Activated T-cell treated with anti-CD3 and anti-CD28 coated beads, Interleukin-2, amount 50 U/mL, for 24 hours (primary cell): Measurements from ENCODE around the gene CLDN22.

Experiments
- DNase-seq: peaks from one replicate; pipeline ENCODE4 v3.0.0-alpha.2; 2020
- H3K27ac Mint-ChIP-seq: 2 replicates; pipeline ENCODE4 v1.8.0; 2020; ENCODE audit warnings: mild to moderate bottlenecking, mixed read lengths
- H3K27me3 Mint-ChIP-seq: 2 replicates; pipeline ENCODE4 v1.8.0; 2020; ENCODE audit warnings: mixed read lengths
- H3K36me3 Mint-ChIP-seq: 2 replicates; pipeline ENCODE4 v1.8.0; 2020; ENCODE audit warnings: low read depth, mixed read lengths
- H3K4me1 Mint-ChIP-seq: 2 replicates; pipeline ENCODE4 v1.8.0; 2020; ENCODE audit warnings: low read depth, mixed read lengths
- H3K4me3 Mint-ChIP-seq: 2 replicates; pipeline ENCODE4 v1.8.0; 2020; ENCODE audit warnings: mild to moderate bottlenecking, moderate library complexity, mixed read lengths
- H3K9me3 Mint-ChIP-seq: 2 replicates; pipeline ENCODE4 v1.8.0; 2020; ENCODE audit warnings: mixed read lengths

Gene CLDN22

GRCh38 chr4:183321516-183321915, 1.4 kb upstream of the CLDN22 start:
- Mint-ChIP-seq H3K36me3 (no peaks in the 10 kb centered on the region), H3K4me3 (no peak overlapping the region), H3K9me3 (peaks cover 5% of the 10 kb centered on the region), H3K27ac (no peak overlapping the region), H3K27me3 (peaks cover 9% of the 10 kb centered on the region), H3K4me1 (peaks cover 16% of the 10 kb centered on the region)
- no peak for DNase-seq

GRCh38 chr4:183321079-183321478, 1.0 kb upstream of the CLDN22 start:
- Mint-ChIP-seq H3K9me3 (peaks cover 1% of the 10 kb centered on the region), H3K27me3 (peaks cover 6% of the 10 kb centered on the region), H3K4me3 (no peak overlapping the region), H3K27ac (no peak overlapping the region), H3K4me1 (peaks cover 16% of the 10 kb centered on the region), H3K36me3 (no peaks in the 10 kb centered on the region)
- no peak for DNase-seq

GRCh38 chr4:183318656-183319055, 1.4 kb downstream of the CLDN22 start:
- no peak overlapping the region for H3K27ac Mint-ChIP-seq
- peaks cover under 1% of the 10 kb centered on the region for H3K27me3 Mint-ChIP-seq
- DNase-seq, result no peak
- no peaks in the 10 kb centered on the region for H3K9me3 Mint-ChIP-seq
- H3K4me3 Mint-ChIP-seq, result no peak overlapping the region
- peaks cover 16% of the 10 kb centered on the region for H3K4me1 Mint-ChIP-seq
- H3K36me3 Mint-ChIP-seq, result no peaks in the 10 kb centered on the region

- H3K27ac Mint-ChIP-seq, result no peak overlapping the region
- H3K27me3 Mint-ChIP-seq, result no peaks in the 10 kb centered on the region
- no peaks in the 10 kb centered on the region for H3K4me1 Mint-ChIP-seq
- H3K36me3 Mint-ChIP-seq, result no peaks in the 10 kb centered on the region
- DNase-seq, result no peak
- H3K9me3 Mint-ChIP-seq, result no peaks in the 10 kb centered on the region
- no peak overlapping the region for H3K4me3 Mint-ChIP-seq
These were observed 5.3 kb downstream of the CLDN22 start for GRCh38 chr4:183314806-183315205.

- no peak overlapping the region for H3K27ac Mint-ChIP-seq
- no peaks in the 10 kb centered on the region for H3K27me3 Mint-ChIP-seq
- H3K4me3 Mint-ChIP-seq, result no peak overlapping the region
- H3K4me1 Mint-ChIP-seq, result no peaks in the 10 kb centered on the region
- no peak for DNase-seq
- H3K36me3 Mint-ChIP-seq, result no peaks in the 10 kb centered on the region
- no peaks in the 10 kb centered on the region for H3K9me3 Mint-ChIP-seq
These were observed 5.7 kb downstream of the CLDN22 start for GRCh38 chr4:183314336-183314735.

GRCh38 chr4:183312841-183313240, 7.2 kb downstream of the CLDN22 start:
- Mint-ChIP-seq H3K36me3 (no peaks in the 10 kb centered on the region), H3K27ac (no peak overlapping the region), H3K4me1 (no peaks in the 10 kb centered on the region), H3K4me3 (no peak overlapping the region), H3K27me3 (no peaks in the 10 kb centered on the region), H3K9me3 (no peaks in the 10 kb centered on the region)
- DNase-seq, result no peak

- Mint-ChIP-seq H3K4me1 (no peaks in the 10 kb centered on the region), H3K27ac (no peak overlapping the region), H3K4me3 (no peak overlapping the region), H3K27me3 (no peaks in the 10 kb centered on the region), H3K36me3 (no peaks in the 10 kb centered on the region), H3K9me3 (no peaks in the 10 kb centered on the region)
- DNase-seq, result no peak
These were observed 13.3 kb downstream of the CLDN22 start for GRCh38 chr4:183306811-183307210.

GRCh38 chr4:183304538-183304937, 15.5 kb downstream of the CLDN22 start:
- Mint-ChIP-seq H3K4me3 (no peak overlapping the region), H3K27me3 (no peaks in the 10 kb centered on the region), H3K27ac (no peak overlapping the region), H3K9me3 (no peaks in the 10 kb centered on the region), H3K4me1 (no peaks in the 10 kb centered on the region), H3K36me3 (no peaks in the 10 kb centered on the region)
- DNase-seq, result no peak

GRCh38 chr4:183304067-183304466, 16.0 kb downstream of the CLDN22 start:
- H3K36me3 Mint-ChIP-seq, result no peaks in the 10 kb centered on the region
- H3K27me3 Mint-ChIP-seq, result no peaks in the 10 kb centered on the region
- DNase-seq, result no peak
- H3K4me1 Mint-ChIP-seq, result no peaks in the 10 kb centered on the region
- no peak overlapping the region for H3K27ac Mint-ChIP-seq
- no peak overlapping the region for H3K4me3 Mint-ChIP-seq
- H3K9me3 Mint-ChIP-seq, result no peaks in the 10 kb centered on the region

- Mint-ChIP-seq H3K4me1 (no peaks in the 10 kb centered on the region), H3K27ac (no peak overlapping the region), H3K27me3 (no peaks in the 10 kb centered on the region), H3K36me3 (no peaks in the 10 kb centered on the region), H3K9me3 (no peaks in the 10 kb centered on the region), H3K4me3 (no peak overlapping the region)
- DNase-seq, result no peak
These were observed 16.8 kb downstream of the CLDN22 start for GRCh38 chr4:183303301-183303700.

- H3K4me1 Mint-ChIP-seq, result no peaks in the 10 kb centered on the region
- H3K36me3 Mint-ChIP-seq, result no peaks in the 10 kb centered on the region
- H3K4me3 Mint-ChIP-seq, result no peak overlapping the region
- H3K9me3 Mint-ChIP-seq, result no peaks in the 10 kb centered on the region
- no peaks in the 10 kb centered on the region for H3K27me3 Mint-ChIP-seq
- no peak overlapping the region for H3K27ac Mint-ChIP-seq
- no peak for DNase-seq
These were observed 19.4 kb downstream of the CLDN22 start for GRCh38 chr4:183300655-183301054.

GRCh38 chr4:183300070-183300469, 20.0 kb downstream of the CLDN22 start:
- Mint-ChIP-seq H3K27ac (no peak overlapping the region), H3K4me1 (no peaks in the 10 kb centered on the region), H3K4me3 (no peak overlapping the region), H3K9me3 (no peaks in the 10 kb centered on the region), H3K36me3 (no peaks in the 10 kb centered on the region), H3K27me3 (no peaks in the 10 kb centered on the region)
- no peak for DNase-seq

GRCh38 chr4:183299464-183299863, 20.6 kb downstream of the CLDN22 start:
- no peak for DNase-seq
- no peak overlapping the region for H3K4me3 Mint-ChIP-seq
- no peaks in the 10 kb centered on the region for H3K27me3 Mint-ChIP-seq
- H3K4me1 Mint-ChIP-seq, result no peaks in the 10 kb centered on the region
- no peaks in the 10 kb centered on the region for H3K36me3 Mint-ChIP-seq
- H3K27ac Mint-ChIP-seq, result no peak overlapping the region
- no peaks in the 10 kb centered on the region for H3K9me3 Mint-ChIP-seq

- H3K9me3 Mint-ChIP-seq, result no peaks in the 10 kb centered on the region
These were observed 22.4 kb downstream of the CLDN22 start for GRCh38 chr4:183297675-183298074.

GRCh38 chr4:183295711-183296110, 24.4 kb downstream of the CLDN22 start:
- no peak overlapping the region for H3K27ac Mint-ChIP-seq

More at GRCh38 chr4:183297675-183298074, 22.4 kb downstream of the CLDN22 start:
- Mint-ChIP-seq H3K4me1 (no peaks in the 10 kb centered on the region), H3K36me3 (no peaks in the 10 kb centered on the region), H3K4me3 (no peak overlapping the region), H3K27me3 (no peaks in the 10 kb centered on the region), H3K27ac (no peak overlapping the region)
- no peak for DNase-seq

GRCh38 chr4:183291070-183291469, 29.0 kb downstream of the CLDN22 start:
- no peak overlapping the region for H3K27ac Mint-ChIP-seq
- no peaks in the 10 kb centered on the region for H3K27me3 Mint-ChIP-seq
- peaks cover 4% of the 10 kb centered on the region for H3K36me3 Mint-ChIP-seq
- no peak overlapping the region for H3K4me3 Mint-ChIP-seq
- no peak for DNase-seq
- H3K4me1 Mint-ChIP-seq, result no peaks in the 10 kb centered on the region
- H3K9me3 Mint-ChIP-seq, result no peaks in the 10 kb centered on the region

More at GRCh38 chr4:183295711-183296110, 24.4 kb downstream of the CLDN22 start:
- no peaks in the 10 kb centered on the region for H3K27me3 Mint-ChIP-seq
- no peak overlapping the region for H3K4me3 Mint-ChIP-seq
- H3K4me1 Mint-ChIP-seq, result no peaks in the 10 kb centered on the region
- H3K9me3 Mint-ChIP-seq, result no peaks in the 10 kb centered on the region
- no peaks in the 10 kb centered on the region for H3K36me3 Mint-ChIP-seq
- no peak for DNase-seq
